DMS79 (cell line): Measurements from ENCODE around the gene PLA2G4A.

Experiments used
- DNase-seq: peaks from one replicate; lab custom pipeline; 2025; lab: John Stamatoyannopoulos, UW

PLA2G4A gene

GRCh38 chr1:187032316-187032981, 203.7 kb downstream of the PLA2G4A start:
- DNase-seq: no peak

- DNase-seq: no peak
Observed at GRCh38 chr1:187032982-187033692, 204.4 kb downstream of the PLA2G4A start.

- no peak for DNase-seq
Observed at GRCh38 chr1:187033693-187034390, 205.1 kb downstream of the PLA2G4A start.

GRCh38 chr1:187034501-187034900, 205.8 kb downstream of the PLA2G4A start:
- DNase-seq: no peak

GRCh38 chr1:187037973-187038553, 209.3 kb downstream of the PLA2G4A start:
- no peak for DNase-seq
